Fibroblast of skin of right quadriceps (primary cell): Measurements from ENCODE around the gene CADM2.
"Not testable (repeated sequence)": the region's sequence is repeated elsewhere in the genome, so short reads cannot be mapped to it uniquely, and the experiment has no call there.

ENCODE experiments used
- DNase-seq: peaks from one replicate; pipeline ENCODE4 v3.0.0-alpha.2; 2013

CADM2 gene

DNA sequence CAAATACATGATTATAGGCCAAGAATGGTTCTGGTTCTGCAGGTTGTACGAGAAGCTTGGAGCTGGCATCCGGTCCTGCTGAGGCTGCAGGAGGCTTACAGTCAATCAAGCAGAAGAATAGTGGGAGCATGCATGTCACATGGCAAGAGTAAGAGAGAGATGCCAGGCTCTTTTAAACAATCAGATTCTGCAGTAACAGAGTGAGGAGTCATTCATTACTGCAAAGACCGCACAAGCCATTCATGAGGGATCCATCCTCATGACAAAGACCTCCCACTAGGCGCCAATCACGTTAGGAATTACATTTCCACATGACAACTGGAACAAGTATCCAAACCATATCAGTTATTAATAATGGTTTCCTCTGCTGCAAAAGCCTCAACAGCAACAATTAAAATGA lies 536.8 kb downstream of the CADM2 start:
- no peak for DNase-seq

GRCh38 chr3:85498177-85498576 lies 539.4 kb downstream of the CADM2 start:
- DNase-seq = no peak

DNA sequence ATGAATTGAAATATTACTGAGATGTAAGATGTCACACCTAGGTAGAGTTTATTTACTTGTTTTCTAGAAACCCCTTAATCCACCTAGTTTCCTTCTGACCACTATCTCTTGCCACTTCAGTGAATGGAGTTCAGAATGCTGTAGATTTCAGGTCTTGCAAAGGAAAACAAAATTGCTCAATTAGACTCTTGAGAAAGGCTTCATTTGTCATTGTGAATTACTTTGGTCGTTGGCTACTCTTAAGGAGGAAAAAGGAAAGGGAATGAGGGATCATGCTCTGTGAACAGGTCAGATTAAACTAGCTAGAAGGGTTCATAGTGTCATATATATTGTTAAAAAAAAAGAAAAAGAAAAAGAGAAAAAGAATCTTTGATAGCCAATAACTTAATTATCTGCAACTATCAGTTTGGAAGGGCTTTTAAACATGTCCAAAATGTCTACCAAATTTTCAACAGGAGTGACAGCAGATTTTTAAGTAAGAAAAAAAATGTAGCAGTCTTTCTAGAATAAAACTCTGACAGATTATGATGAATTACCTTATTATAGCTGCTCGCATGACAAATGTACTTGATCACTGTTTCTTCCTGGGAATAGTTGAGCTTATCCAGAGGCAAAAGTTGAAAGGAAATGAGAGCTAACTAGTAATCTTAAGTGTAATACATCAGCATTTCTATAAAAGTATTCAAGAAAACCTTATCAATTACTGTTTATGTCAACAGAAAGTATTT lies 543.5 kb downstream of the CADM2 start:
- no peak for DNase-seq

DNA sequence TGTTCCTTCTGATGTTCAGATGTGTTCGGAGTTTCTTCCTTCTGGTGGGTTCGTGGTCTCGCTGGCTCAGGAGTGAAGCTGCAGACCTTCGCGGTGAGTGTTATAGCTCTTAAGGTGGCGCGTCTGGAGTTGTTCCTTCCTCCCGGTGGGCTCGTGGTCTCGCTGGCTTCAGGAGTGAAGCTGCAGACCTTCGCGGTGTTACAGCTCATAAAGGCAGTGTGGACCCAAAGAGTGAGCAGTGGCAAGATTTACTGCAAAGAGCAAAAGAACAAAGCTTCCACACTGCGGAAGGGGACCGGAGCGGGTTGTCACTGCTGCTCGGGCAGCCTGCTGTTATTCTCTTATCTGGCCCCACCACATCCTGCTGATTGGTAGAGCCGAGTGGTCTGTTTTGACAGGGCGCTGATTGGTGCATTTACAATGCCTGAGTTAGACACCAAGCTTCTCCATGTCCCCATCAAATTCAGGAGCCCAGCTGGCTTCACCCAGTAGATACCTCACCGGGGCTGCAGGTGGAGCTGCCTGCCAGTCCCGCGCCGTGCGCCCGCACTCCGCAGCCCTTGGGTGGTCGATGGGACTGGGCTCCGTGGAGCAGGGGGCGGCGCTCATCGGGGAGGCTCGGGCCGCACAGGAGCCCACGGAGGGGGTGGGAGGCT lies 545.5 kb downstream of the CADM2 start:
- DNase-seq = not testable (repeated sequence)

- DNase-seq = not testable (repeated sequence)
Measured at GRCh38 chr3:85504785-85505511, 546.2 kb downstream of the CADM2 start.

GRCh38 chr3:85507052-85507451 lies 548.3 kb downstream of the CADM2 start:
- DNase-seq = not testable (repeated sequence)

GRCh38 chr3:85508659-85509058 lies 549.9 kb downstream of the CADM2 start:
- no peak for DNase-seq

GRCh38 chr3:85516146-85516545 lies 557.4 kb downstream of the CADM2 start:
- DNase-seq = no peak

DNA sequence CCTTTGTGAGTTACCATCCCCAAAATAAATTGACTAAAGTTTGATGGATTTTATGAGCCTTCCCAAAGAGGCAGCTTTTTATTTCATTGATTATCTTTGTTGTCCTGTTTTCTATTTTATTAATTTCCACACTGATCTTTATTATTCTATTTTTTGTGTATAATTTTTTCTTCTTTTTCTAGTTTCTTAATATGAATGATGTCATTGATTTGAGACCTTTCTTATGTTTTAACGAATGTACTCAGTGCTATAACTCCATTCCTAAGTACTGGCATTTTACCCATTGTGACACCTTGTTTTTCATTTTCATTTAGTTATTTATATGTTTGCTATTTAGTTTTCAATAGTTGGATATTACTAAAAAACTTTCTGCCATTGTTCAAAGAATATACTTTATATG lies 565.3 kb downstream of the CADM2 start:
- no peak for DNase-seq

GRCh38 chr3:85525264-85525663 lies 566.5 kb downstream of the CADM2 start:
- DNase-seq = no peak

DNA sequence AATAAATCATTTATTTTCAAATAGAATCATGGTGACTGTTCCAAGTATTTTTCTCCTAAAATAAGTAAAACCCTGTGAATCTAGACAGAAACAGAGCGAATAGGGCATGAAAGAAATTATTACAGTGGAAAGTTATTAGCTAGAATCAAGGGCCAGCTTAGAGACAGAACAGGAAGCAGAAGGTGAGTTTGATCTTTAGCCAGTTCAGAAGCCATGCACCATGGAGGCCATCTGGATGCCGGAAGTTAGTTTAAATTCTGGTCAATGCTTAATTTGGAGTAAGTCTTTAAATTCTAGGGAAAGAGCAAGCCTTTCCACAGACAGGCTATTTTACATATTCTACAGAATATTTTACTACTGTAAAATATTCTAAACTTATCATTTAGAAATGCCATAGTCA lies 574.8 kb downstream of the CADM2 start:
- DNase-seq = no peak

GRCh38 chr3:85535517-85535916 lies 576.7 kb downstream of the CADM2 start:
- DNase-seq = no peak

GRCh38 chr3:85539232-85539631 lies 580.4 kb downstream of the CADM2 start:
- DNase-seq = no peak

GRCh38 chr3:85554153-85554552 lies 595.4 kb downstream of the CADM2 start:
- DNase-seq = no peak

DNA sequence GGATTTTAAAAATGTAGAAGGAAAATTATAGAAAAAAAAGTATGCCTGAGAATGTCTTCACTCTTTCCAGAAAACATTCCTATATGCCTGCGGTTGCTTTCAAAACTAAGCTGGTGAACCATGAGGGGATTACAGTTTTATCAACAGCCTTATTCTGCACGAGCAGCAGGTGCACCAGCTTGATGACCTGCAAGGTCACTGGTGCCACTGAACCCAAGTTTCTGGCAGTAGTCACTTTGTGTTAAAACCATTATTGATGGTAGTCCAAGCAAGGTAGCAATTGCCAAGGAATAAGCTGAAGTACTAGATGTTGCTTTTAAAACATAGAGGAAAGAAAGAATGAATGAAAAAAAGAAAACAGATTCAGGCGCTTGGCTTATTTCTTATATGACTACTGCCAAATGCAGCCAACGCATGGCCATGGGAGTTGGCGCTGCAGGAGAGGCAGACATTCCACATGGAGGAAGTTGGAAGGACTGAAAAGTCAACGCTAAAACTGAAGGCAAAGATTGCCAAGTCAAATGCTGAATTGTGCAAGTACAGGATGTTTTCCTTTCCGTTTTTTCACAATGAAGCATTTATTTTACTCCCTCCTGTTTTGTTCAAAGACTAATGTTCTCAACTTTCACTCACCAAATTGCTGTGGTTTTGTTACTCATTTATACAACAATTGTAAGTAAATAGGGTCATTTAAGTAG lies 601.4 kb downstream of the CADM2 start:
- peak; percentile 17 for DNase-seq

- DNase-seq = peak; percentile 20
Measured at GRCh38 chr3:85567071-85567676, 608.4 kb downstream of the CADM2 start.

DNA sequence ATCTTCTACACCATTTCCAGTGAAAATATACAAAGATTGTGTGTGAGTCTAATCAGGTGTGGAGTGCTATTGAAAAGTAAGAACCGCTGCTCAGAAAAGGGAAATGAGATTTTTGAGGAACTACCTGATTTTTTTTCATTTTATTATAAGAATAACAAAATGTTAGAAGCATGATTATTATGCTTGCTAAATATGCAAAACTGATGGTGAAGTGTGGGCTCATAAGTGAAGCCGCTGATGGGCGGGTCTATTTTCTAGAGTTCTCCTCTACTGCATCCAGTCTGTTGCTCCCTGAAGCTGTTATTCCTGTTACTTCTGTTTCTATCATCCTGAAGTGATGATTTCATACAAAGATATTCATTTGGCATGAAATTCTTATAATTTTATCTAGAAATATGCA lies 612.0 kb downstream of the CADM2 start:
- DNase-seq = no peak

- DNase-seq = peak; percentile 7
Measured at GRCh38 chr3:85571835-85572234, 613.0 kb downstream of the CADM2 start.

DNA sequence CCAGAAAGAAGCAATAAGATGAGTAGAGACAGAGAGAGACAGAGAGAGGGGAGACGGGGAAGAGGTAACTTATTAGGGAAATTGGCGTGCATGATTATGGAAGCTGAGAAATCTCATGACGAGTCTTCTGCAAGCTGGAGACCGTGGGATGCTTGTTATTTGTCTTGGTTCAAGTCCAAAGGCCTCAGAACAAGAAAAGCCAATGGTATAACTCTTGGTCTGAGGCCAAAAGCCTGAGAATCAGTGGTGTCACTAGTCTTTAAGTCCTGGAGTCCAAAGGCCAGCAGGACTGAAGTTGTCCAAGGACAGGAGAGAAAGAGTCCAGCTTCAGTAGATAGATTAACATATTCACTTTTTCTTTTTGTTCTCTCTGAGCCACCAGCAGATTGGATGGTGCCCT lies 613.6 kb downstream of the CADM2 start:
- no peak for DNase-seq

GRCh38 chr3:85572978-85573377 lies 614.2 kb downstream of the CADM2 start:
- no peak for DNase-seq

GRCh38 chr3:85574006-85574705 lies 615.4 kb downstream of the CADM2 start:
- DNase-seq = no peak

DNA sequence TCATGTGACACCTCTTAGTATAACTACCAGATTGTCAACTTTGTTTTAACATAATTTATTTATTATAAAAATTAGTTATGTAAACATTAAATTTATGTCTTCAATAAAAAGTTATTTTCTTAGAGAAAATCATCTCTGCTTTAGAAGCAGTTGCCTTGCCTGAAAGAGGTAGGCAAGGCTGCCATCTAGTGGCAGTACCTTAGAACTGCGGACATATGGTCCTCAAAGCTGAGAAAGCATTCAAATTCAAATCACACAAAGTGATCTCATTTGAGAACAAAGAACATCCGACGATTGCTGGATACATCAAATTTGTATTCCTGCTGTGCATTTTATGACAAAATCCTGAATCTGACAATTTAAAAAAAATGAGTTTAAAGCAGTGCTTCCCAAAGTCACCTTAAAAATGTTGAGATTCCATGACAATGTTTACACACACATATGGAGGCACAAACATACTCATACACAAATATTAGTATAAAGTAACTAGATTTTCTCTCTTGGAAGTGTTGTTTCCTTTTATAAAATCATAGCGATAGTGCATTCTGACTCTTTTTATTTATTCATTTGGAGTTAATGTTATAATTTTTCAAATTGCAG lies 617.4 kb downstream of the CADM2 start:
- DNase-seq = peak; percentile 39
